Upper lobe of right lung (tissue), 1 donor: Measurements from ENCODE around the gene SIL1. TPM values are rescaled to one million over a fixed set of nuclear protein-coding genes. Genes with fewer than 3 reads are reported as not detected.

Experiments
- ATAC-seq: fragments of 200-7000 bp; cut with Tn5 transposase; one replicate; pipeline ENCODE4 v1.9.1; 2020; ENCODE audit warnings: mild to moderate bottlenecking, moderate library complexity
- DNase-seq: peaks from one replicate; pipeline ENCODE4 v3.0.0-alpha.2; 2020
- H3K27ac ChIP-seq: fragments of 200-600 bp; one replicate; pipeline ENCODE4 v1.8.0; 2022
- H3K27me3 ChIP-seq: fragments of 200-600 bp; one replicate; pipeline ENCODE4 v1.8.0; 2022; ENCODE audit warnings: mild to moderate bottlenecking
- H3K36me3 ChIP-seq: fragments of 200-600 bp; one replicate; pipeline ENCODE4 v1.8.0; 2022
- H3K4me1 ChIP-seq: fragments of 200-600 bp; one replicate; pipeline ENCODE4 v1.8.0; 2022
- H3K4me3 ChIP-seq: fragments of 200-600 bp; one replicate; pipeline ENCODE4 v1.8.0; 2022; ENCODE audit warnings: mild to moderate bottlenecking
- H3K9me3 ChIP-seq: fragments of 200-600 bp; one replicate; pipeline ENCODE4 v1.8.0; 2022
- CTCF ChIP-seq: fragments of 200-600 bp; IDR thresholded peaks from one replicate; pipeline ENCODE4 v1.8.0; 2022; ENCODE audit warnings: antibody characterized with exemption
- intact Hi-C: fragments of 100-400 bp; cut with DNase I; formaldehyde crosslinking; loops from one replicate; pipeline ENCODE4 v1.11.0; 2022
- total RNA-seq: library from RNA; stranded (reverse); fragmentation: NEBNext Ultra II Directional; extraction: Animal tissue kit (Norgen Biotek cat#: 25700); gene quantifications from one replicate; pipeline ENCODE4 v1.2.1, GENCODE V29; 2021
- donor health status: DM: no; HTN: yes; CAD: no; lungs with severe emphysema.

Gene SIL1
- total RNA-seq, 1 donor from 2014 or later, result 56.9 TPM

- no peaks in the 10 kb centered on the region for H3K36me3 ChIP-seq
- no peaks in the 10 kb centered on the region for H3K9me3 ChIP-seq
- DNase-seq (no peak), ATAC-seq (no peak)
- intact Hi-C loops, result no loop called here
- no peak overlapping the region for H3K4me3 ChIP-seq
- no peaks in the 10 kb centered on the region for H3K27me3 ChIP-seq
- peaks cover 37% of the 10 kb centered on the region for H3K4me1 ChIP-seq
- no peak overlapping the region for H3K27ac ChIP-seq
- TF ChIP-seq CTCF, result no peak
These were observed 63.3 kb downstream of the SIL1 start for GRCh38 chr5:139134906-139135305.

- Histone ChIP-seq H3K4me1 (peaks cover 23% of the 10 kb centered on the region), H3K27me3 (no peaks in the 10 kb centered on the region), H3K4me3 (no peak overlapping the region), H3K27ac (no peak overlapping the region), H3K9me3 (no peaks in the 10 kb centered on the region), H3K36me3 (no peaks in the 10 kb centered on the region)
- no peak for TF ChIP-seq CTCF
- intact Hi-C loops, result no loop called here
- ATAC-seq (no peak), DNase-seq (no peak)
These were observed 64.9 kb downstream of the SIL1 start for GRCh38 chr5:139133282-139133681.

DNA sequence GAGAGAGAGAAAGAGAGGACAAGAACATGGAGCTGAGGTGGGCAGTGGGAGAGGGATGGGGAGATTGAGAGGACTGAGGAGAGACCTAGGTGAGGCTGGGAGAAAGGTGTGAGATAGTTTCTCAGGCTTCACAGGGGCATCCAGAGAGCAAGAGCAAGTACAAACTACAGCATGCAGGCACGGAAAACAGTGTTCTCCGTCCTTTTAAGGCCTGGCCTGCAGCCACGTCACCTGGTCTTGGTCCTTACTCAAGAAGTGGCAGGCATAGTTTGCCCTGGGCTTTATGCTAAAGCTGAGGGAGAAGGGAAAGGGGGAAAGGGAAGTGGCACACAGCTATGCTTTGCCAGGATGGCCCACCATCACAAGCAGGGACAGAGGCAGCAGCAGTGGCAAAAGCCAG is 65.7 kb downstream of the SIL1 start:
- ATAC-seq (no peak), DNase-seq (no peak)

DNA sequence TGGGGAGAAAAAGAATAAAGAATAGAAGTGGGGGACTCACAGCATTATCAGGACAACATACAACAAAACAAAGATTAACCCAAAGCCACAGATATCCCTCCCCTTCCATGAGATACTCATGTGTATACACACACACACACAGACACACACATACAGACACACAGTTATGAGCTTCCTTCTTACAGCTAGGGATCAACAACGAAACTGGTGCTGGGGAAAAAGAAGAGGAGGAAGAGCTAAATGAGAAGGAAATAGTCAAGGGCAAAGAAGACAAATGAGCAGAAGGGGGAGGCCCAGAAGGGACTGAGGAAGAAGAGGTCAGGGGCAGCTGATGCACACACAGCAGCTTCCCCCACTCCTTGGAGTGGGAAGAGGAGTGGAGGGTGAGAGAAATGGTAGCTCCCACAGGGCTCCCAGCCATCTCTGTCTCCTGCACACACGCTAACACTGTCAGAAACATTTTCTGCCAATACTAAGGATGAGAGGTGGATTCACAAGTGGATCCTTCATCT is 66.2 kb downstream of the SIL1 start:
- Histone ChIP-seq H3K4me1 (peaks cover 18% of the 10 kb centered on the region), H3K36me3 (no peaks in the 10 kb centered on the region), H3K27ac (peak overlapping the region; percentile 63), H3K9me3 (no peaks in the 10 kb centered on the region), H3K4me3 (no peak overlapping the region), H3K27me3 (no peaks in the 10 kb centered on the region)
- intact Hi-C loops, result no loop called here
- no peak for TF ChIP-seq CTCF
- DNase-seq (no peak), ATAC-seq (peak; percentile 25)

More for the DNA sequence above, 65.7 kb downstream of the SIL1 start:
- no peak overlapping the region for H3K27ac ChIP-seq
- H3K36me3 ChIP-seq, result no peaks in the 10 kb centered on the region
- H3K4me1 ChIP-seq, result peaks cover 18% of the 10 kb centered on the region
- no peak for TF ChIP-seq CTCF
- H3K9me3 ChIP-seq, result no peaks in the 10 kb centered on the region
- H3K27me3 ChIP-seq, result no peaks in the 10 kb centered on the region
- no peak overlapping the region for H3K4me3 ChIP-seq
- intact Hi-C loops, result no loop called here

DNA sequence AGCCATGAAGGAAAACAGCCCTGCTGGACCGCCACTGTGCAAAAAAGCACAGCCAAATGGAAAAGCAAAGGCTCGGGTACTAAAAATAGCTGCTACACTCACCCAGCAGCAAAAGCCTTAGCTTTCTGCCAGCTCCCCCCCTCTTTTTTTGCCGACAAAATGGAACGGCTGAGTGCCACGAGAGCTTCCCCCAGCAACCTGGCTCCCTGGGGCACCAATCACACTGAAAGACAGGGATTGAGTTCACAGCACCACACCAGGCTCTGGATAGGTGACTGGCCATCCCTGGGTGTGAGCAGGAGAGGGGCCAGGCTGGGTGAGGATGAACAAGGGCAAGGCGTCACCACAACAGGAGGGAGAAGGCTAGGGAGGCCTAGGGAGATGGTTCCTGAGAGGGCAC is 66.7 kb downstream of the SIL1 start:
- peaks cover 18% of the 10 kb centered on the region for H3K4me1 ChIP-seq
- no peaks in the 10 kb centered on the region for H3K27me3 ChIP-seq
- H3K4me3 ChIP-seq, result no peak overlapping the region
- no peak for TF ChIP-seq CTCF
- no peaks in the 10 kb centered on the region for H3K9me3 ChIP-seq
- peak; percentile 20 for ATAC-seq
- DNase-seq, result no peak
- no peaks in the 10 kb centered on the region for H3K36me3 ChIP-seq
- intact Hi-C loops, result no loop called here
- peak overlapping the region; percentile 63 for H3K27ac ChIP-seq

- peak overlapping the region; percentile 63 for H3K27ac ChIP-seq
- no peaks in the 10 kb centered on the region for H3K9me3 ChIP-seq
- H3K36me3 ChIP-seq, result peaks cover 1% of the 10 kb centered on the region
- TF ChIP-seq CTCF, result no peak
- intact Hi-C loops, result no loop called here
- H3K27me3 ChIP-seq, result no peaks in the 10 kb centered on the region
- peak; percentile 24 for ATAC-seq
- H3K4me3 ChIP-seq, result no peak overlapping the region
- DNase-seq, result no peak
- H3K4me1 ChIP-seq, result peaks cover 18% of the 10 kb centered on the region
These were observed 67.1 kb downstream of the SIL1 start for GRCh38 chr5:139131062-139131461.
